Ovary (tissue), 9 donors: ENCODE results near the gene ASB2. TPM values are rescaled to one million over a fixed set of nuclear protein-coding genes. Genes with fewer than 3 reads are reported as not detected.

Experiments used
- DNase-seq, 5 donors: peaks; one replicate each; pipeline ENCODE4 v3.0.0-alpha.2; 2019 to 2020
- H3K27ac ChIP-seq, 2 donors: fragments of 200-600 bp; one replicate each; pipeline versions ENCODE4 v1.5.1 to v1.8.0; 2019 to 2022
- H3K27me3 ChIP-seq: fragments of 200-600 bp; one replicate; pipeline ENCODE4 v1.8.0; 2022
- H3K36me3 ChIP-seq: fragments of 200-600 bp; sonication (generic); one replicate; pipeline ENCODE4 v1.5.1; 2019
- H3K4me1 ChIP-seq: one replicate; pipeline ENCODE4 v1.8.1; 2013; ENCODE audit warnings: mild to moderate bottlenecking, moderate library complexity; ENCODE audit not compliant: insufficient read depth
- H3K4me3 ChIP-seq: fragments of 200-600 bp; sonication (generic); one replicate; pipeline ENCODE4 v1.5.1; 2017
- H3K9me3 ChIP-seq, 2 donors: fragments of 200-600 bp in 1 of 2; sonication (generic) in 1 of 2; one replicate each; pipeline versions ENCODE4 v1.5.1 to v1.8.1; 2013 to 2019; ENCODE audit warnings: mild to moderate bottlenecking in 1 of 2, moderate library complexity in 1 of 2
- EP300 ChIP-seq: sonication (generic); formaldehyde crosslinking; IDR thresholded peaks from one replicate; pipeline ENCODE4 v1.6.1; 2017; ENCODE audit warnings: antibody characterized with exemption
- POLR2A ChIP-seq: fragments of 450-650 bp; IDR thresholded peaks from one replicate; pipeline ENCODE4 v1.6.1; 2017; ENCODE audit warnings: antibody characterized with exemption, mild to moderate bottlenecking, moderate library complexity
- WGBS, 3 donors: extraction: QIAGEN DNeasy Blood & Tissue Kit in 1 of 3; methylation state at CpG; one replicate each; pipeline versions ENCODE4 v1.1.5 to v1.1.7; 2013 to 2017; 5-methylcytosine and 5-hydroxymethylcytosine counted together
- intact Hi-C, 4 donors: fragments of 100-400 bp; cut with DNase I; formaldehyde crosslinking; loops; one replicate each; pipeline versions ENCODE4 v1.11.0 to v1.15.1; 2022 to 2023
- polyA plus RNA-seq, 2 donors: library from polyadenylated mRNA; stranded (reverse); fragments of 200-250 nt in 1 of 2; fragments of 350-450 nt in 1 of 2; fragmentation: Illumina TruSeq in 1 of 2; extraction: RNeasy Lipid Tissue Mini Kit (QIAGEN cat#74804) in 1 of 2; gene quantifications; one replicate each; pipeline ENCODE4 v1.2.3, GENCODE V29; 2013 to 2014
- total RNA-seq, 7 donors: library from RNA; depleted of rRNA in 2 of 7; stranded (reverse); fragments of >200 nt in 2 of 7; fragmentation: NEBNext Ultra II Directional in 3 of 7; extraction: Animal tissue kit (Norgen Biotek cat#: 25700) in 3 of 7; gene quantifications; one replicate each; pipeline versions ENCODE4 v1.1.0 to v1.2.4, GENCODE V29; 2016 to 2023
- TF ChIP-seq, protein P1 (sequence below), 3 donors: fragments of 450-650 bp in 2 of 3; fragments of 200-600 bp in 1 of 3; IDR thresholded peaks; one replicate each; pipeline versions ENCODE4 v1.5.1 to v1.8.0; 2016 to 2022; ENCODE audit warnings: antibody characterized with exemption in 3 of 3, mild to moderate bottlenecking in 1 of 3
- donor health status: DM: no; HTN: no; CAD: no; lungs with moderate emphysema.
- donor health status: DM: no; HTN: no; CAD: no.
- donor health status: Bipolar disorder and iron deficiency.
- donor health status: DM: yes; HTN: yes; CAD: no.
- donor health status: DM: no; HTN: no; CAD: no.
- donor health status: DM: yes; HTN: yes; CAD: no.

ASB2 gene
- total and polyA plus RNA-seq, 9 donors = 1.3 to 25.6 (median 3.0) TPM

DNA sequence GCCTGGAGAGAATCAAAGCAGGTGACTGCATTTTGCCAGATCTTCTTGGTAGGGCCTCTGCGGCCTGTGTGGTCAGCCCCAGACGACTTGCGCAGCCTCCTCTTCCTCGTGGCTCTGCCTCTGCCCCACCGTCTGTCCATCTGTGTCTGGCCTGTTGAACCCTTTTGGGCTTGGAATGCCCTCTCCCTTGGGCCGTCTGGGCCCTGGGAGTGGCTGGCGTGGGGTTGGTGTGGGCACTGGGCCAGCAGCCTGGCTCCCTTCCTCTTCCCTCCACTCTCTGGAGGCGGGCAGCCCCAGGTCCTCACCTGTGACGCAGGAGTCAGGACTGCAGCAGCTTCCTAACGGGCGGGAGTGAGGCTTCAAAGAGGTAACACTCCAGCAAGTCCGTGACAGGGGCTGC lies 11.0 kb upstream of the ASB2 start:
- TF ChIP-seq, protein P1, sequence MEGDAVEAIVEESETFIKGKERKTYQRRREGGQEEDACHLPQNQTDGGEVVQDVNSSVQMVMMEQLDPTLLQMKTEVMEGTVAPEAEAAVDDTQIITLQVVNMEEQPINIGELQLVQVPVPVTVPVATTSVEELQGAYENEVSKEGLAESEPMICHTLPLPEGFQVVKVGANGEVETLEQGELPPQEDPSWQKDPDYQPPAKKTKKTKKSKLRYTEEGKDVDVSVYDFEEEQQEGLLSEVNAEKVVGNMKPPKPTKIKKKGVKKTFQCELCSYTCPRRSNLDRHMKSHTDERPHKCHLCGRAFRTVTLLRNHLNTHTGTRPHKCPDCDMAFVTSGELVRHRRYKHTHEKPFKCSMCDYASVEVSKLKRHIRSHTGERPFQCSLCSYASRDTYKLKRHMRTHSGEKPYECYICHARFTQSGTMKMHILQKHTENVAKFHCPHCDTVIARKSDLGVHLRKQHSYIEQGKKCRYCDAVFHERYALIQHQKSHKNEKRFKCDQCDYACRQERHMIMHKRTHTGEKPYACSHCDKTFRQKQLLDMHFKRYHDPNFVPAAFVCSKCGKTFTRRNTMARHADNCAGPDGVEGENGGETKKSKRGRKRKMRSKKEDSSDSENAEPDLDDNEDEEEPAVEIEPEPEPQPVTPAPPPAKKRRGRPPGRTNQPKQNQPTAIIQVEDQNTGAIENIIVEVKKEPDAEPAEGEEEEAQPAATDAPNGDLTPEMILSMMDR (IDR thresholded peaks at IDR 0.05) = no peak
- TF ChIP-seq POLR2A (no peak), EP300 (no peak)
- H3K36me3 ChIP-seq = no peaks in the 10 kb centered on the region
- no peak overlapping the region for H3K4me3 ChIP-seq
- no peak overlapping the region for H3K27ac ChIP-seq
- H3K4me1 ChIP-seq = peaks cover 2% of the 10 kb centered on the region
- intact Hi-C loops = no loop called here
- 76 to 78% (median 77%) methylated on average over 11 to 12 of the region's 12 CpGs for WGBS, 3 donors
- H3K9me3 ChIP-seq = no peaks in the 10 kb centered on the region
- no peak for DNase-seq
- no peaks in the 10 kb centered on the region for H3K27me3 ChIP-seq

DNA sequence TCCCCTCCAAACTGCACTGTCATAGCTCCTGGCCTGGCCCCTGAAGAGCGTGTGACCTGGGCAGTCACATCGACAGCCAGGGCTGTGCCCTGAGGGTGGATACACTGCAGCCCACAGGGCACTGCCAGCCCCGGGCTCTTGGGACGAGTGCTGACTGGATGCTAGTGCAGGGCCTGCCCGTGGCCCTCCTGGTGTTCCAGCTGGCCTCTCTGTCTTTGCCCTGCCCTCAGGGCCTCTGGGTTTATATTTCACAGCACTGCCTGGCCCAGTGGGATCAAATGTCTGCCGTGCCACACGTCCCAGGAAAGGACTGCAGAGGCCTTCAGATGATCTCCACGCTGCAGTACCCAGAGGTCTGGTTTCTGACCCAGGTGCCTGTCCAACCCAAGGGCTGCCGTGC lies 10.6 kb upstream of the ASB2 start:
- 76 to 89% (median 83%) methylated on average over 9 of the region's 9 CpGs for WGBS, 3 donors
- intact Hi-C loops = no loop called here
- Histone ChIP-seq H3K27ac (no peak overlapping the region), H3K27me3 (no peaks in the 10 kb centered on the region), H3K4me3 (no peak overlapping the region), H3K9me3 (no peaks in the 10 kb centered on the region), H3K4me1 (peaks cover 2% of the 10 kb centered on the region), H3K36me3 (no peaks in the 10 kb centered on the region)
- TF ChIP-seq, protein P1 (IDR thresholded peaks at IDR 0.05) = no peak
- no peak for TF ChIP-seq POLR2A
- TF ChIP-seq EP300 = no peak
- no peak for DNase-seq

DNA sequence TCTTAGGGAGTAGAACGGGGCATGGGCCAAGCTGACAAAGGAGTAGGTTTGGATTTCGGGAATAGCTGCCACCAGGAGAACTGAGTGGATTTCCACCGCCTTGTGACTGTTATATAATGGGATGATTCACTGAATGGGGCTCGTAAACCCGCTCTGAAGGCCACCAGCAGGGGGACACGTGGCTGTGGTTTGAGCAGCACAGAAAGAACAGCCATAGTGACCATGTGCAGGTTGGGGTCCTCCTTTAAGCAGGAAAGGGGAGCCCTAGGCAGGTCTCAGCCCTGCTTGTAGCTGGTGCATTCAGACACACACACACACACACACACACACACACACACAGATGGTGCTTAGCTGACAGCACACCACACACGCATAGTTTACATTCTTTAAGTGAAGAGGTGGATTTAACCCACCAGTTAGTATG lies 8.6 kb upstream of the ASB2 start:
- DNase-seq = peak in 2 of 5 donors; percentile 39 to 45
- no peaks in the 10 kb centered on the region for H3K27me3 ChIP-seq
- no peaks in the 10 kb centered on the region for H3K36me3 ChIP-seq
- H3K9me3 ChIP-seq = no peaks in the 10 kb centered on the region
- TF ChIP-seq EP300 = no peak
- TF ChIP-seq, protein P1 (IDR thresholded peaks at IDR 0.05) = no peak
- TF ChIP-seq POLR2A = no peak
- WGBS, 3 donors = 18 to 29% (median 24%) methylated on average over 7 of the region's 7 CpGs
- no peak overlapping the region for H3K4me3 ChIP-seq
- intact Hi-C loops = no loop called here
- peaks cover 2% of the 10 kb centered on the region for H3K4me1 ChIP-seq
- H3K27ac ChIP-seq = no peak overlapping the region

DNA sequence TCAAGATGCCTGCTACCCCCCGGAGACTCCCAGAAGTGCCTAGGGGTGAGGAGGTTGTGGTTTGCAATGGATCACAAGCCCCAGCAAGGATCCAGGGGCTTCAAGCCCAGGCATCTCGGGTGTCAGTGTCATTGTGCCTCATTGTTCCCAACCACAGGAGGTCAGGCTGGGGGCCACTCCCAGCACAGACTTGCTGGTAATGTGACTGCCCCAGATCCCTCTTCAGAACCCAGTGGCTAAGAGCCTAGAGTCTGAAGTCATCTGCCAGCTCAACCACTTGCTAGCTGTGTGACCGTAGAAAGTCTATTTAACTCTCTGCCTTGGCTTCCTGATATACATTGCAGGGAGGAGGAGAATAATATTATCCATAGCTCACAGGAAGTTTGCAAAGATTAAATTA lies 7.7 kb upstream of the ASB2 start:
- Histone ChIP-seq H3K9me3 (no peaks in the 10 kb centered on the region), H3K27ac (no peak overlapping the region)

More for the DNA sequence above, 7.7 kb upstream of the ASB2 start:
- peaks cover 2% of the 10 kb centered on the region for H3K4me1 ChIP-seq
- no peak for DNase-seq
- intact Hi-C loops = no loop called here
- no peaks in the 10 kb centered on the region for H3K27me3 ChIP-seq
- no peaks in the 10 kb centered on the region for H3K36me3 ChIP-seq
- WGBS, 3 donors = 81 to 90% (median 83%) methylated on average over 3 of the region's 3 CpGs
- no peak for TF ChIP-seq POLR2A
- no peak for TF ChIP-seq EP300
- TF ChIP-seq, protein P1 (IDR thresholded peaks at IDR 0.05) = no peak
- H3K4me3 ChIP-seq = no peak overlapping the region
